ENCODE measurements around the gene MARCHF6. TPM values are rescaled to one million over a fixed set of nuclear protein-coding genes. Genes with fewer than 3 reads are reported as not detected.

Gene MARCHF6
- total and polyA plus RNA-seq, 2 of the 8 experiments (the other 6 are each of a cell fraction or from before 2014, with no cell fraction given), result 93.1 to 118 TPM

DNA sequence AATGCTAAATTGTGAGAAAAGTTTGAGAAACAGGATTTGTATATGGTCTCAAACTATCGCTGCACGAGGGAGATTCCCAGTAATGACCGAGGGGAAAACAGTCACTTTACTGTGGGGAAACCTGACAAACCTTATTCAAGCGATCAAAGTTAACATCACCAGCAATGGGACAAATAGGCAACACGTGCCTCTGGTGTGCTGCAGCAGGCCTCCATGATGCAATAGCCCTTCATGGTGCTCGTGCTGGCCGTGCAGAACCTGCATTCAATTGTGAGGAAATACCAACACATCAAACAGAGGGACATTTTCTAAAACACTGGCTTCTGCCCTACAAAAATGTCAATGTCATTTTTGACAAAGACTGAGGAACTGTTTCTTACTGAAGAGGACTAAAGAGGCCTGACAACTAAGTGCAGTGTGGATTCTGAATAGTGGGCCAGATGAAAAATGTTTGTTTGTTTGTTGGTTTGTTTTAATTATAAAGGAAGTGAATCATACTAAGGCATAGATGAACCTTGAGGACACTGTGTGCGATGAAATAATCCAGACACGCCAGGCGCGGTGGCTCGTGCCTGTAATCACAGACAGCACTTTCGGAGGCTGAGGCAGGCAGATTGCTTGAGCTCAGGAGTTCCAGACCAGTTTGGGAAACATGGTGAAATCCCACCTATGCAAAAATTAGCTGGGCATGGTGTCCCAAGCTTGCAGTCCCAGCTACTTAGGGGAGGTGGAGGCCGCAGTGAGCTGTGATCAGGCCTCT lies 17.6 kb upstream of the MARCHF6 start:
- Histone ChIP-seq H3K79me1 (ENCODE audit: low read depth, low read length) (no peaks in the 10 kb centered on the region), H3K27ac (ENCODE audit: low read depth, low read length) (no peak overlapping the region), H3K14ac (ENCODE audit: insufficient read length) (no peak overlapping the region), H3K36me3 (ENCODE audit: control insufficient read depth in 2 of 4, insufficient read depth in 4 of 4, low read length in 3 of 4) (no peaks in the 10 kb centered on the region), H4K5ac (ENCODE audit: insufficient read length, low read depth, low read length) (no peak overlapping the region), H2BK20ac (ENCODE audit: low read length) (no peak overlapping the region), H3K4me1 (replicated peaks in 1 of 4; ENCODE audit: control insufficient read depth in 3 of 4, insufficient read depth in 4 of 4, low read length in 3 of 4) (peaks cover 0 to 14% (median 6%) of the 10 kb centered on the region in 4 experiments; a peak in 5 of 7 replicates), H3K56ac (replicated peaks; ENCODE audit: insufficient read length, low read depth, low read length) (no peak overlapping the region), H3K4me2 (ENCODE audit: insufficient read depth in 1 of 2, low read depth in 2 of 2, low read length in 2 of 2) (no peak overlapping the region), H3K4me3 (ENCODE audit: extremely low read depth in 1 of 4, insufficient read depth in 2 of 4, low read depth in 3 of 4, low read length in 4 of 4) (no peak overlapping the region), H4K8ac (ENCODE audit: extremely low read depth, insufficient read depth, low read length) (peak overlapping the region; percentile 30; the same call in 1 of the 2 replicates), H2AK5ac (ENCODE audit: low read depth, low read length) (no peak overlapping the region), H2AFZ (ENCODE audit: low read length) (no peak overlapping the region), H3K27me3 (replicated peaks in 1 of 4; ENCODE audit: control insufficient read depth in 3 of 4, extremely low read depth in 1 of 4, insufficient read depth in 3 of 4, low read length in 3 of 4) (peaks cover 16 to 39% (median 38%) of the 10 kb centered on the region in 4 experiments), H3K9ac (replicated peaks in 1 of 4; ENCODE audit: extremely low read depth in 1 of 4, low read depth in 3 of 4, low read length in 3 of 4) (no peak overlapping the region), H4K20me1 (replicated peaks in 1 of 2; ENCODE audit: control insufficient read depth in 1 of 2, insufficient read depth in 2 of 2, low read length in 2 of 2) (no peaks in the 10 kb centered on the region), H2BK15ac (ENCODE audit: low read length) (peak overlapping the region; percentile 31; the same call in 1 of the 2 replicates), H2BK120ac (replicated peaks; ENCODE audit: low read depth, low read length) (no peak overlapping the region), H3K9me3 (ENCODE audit: insufficient read depth in 2 of 2, low read depth in 1 of 2, low read length in 1 of 2) (no peaks in the 10 kb centered on the region), H3K23me2 (ENCODE audit: low read depth, low read length) (peaks cover 5% of the 10 kb centered on the region; the same call in 1 of the 2 replicates), H3K23ac (ENCODE audit: insufficient read length) (no peak overlapping the region), H4K91ac (replicated peaks; ENCODE audit: insufficient read length, low read length) (no peak overlapping the region), H3K18ac (ENCODE audit: extremely low read depth, low read length) (no peak overlapping the region; the same call in 1 of the 2 replicates), H2BK12ac (ENCODE audit: low read depth, low read length) (0 out of 2 replicates have a peak overlapping the region, but pooled peaks have one; percentile 87), H3K79me2 (ENCODE audit: control insufficient read depth in 1 of 2, insufficient read depth in 2 of 2, low read length in 2 of 2) (no peaks in the 10 kb centered on the region), H3K4ac (replicated peaks; ENCODE audit: insufficient read length, low read depth, low read length) (no peak overlapping the region), H2BK5ac (ENCODE audit: low read depth, low read length) (no peak overlapping the region)
- FAIRE-seq (no peak), DNase-seq (ENCODE audit: low read depth in 1 of 2, low spot score in 2 of 2) (peak in 1 of 2 experiments; percentile 28)
- POLR2A ChIA-PET (ENCODE audit: partially characterized antibody), result interaction anchor here (1.5 kb wide), 1 partner anchor 24 kb away, joined by 4 read pairs; no protein-coding TSS in a partner anchor
- TF ChIP-seq CEBPB (IDR thresholded peaks at IDR 0.05; ENCODE audit: low read depth, low read length), result 0 out of 2 replicates have a peak, but pooled peaks have one; percentile 33
- no peak for TF ChIP-seq CHD1 (IDR thresholded peaks at IDR 0.05; ENCODE audit: low read depth, low read length)
- CTCF ChIA-PET (ENCODE audit: partially characterized antibody), result interaction anchor here (0.6 to 1.2 kb wide), 2 partner anchors 87 to 206 kb away, joined by 3 read pairs; no protein-coding TSS in a partner anchor
- WGBS, 2 experiments (ENCODE audit: extremely low coverage in 1 of 2, insufficient coverage in 1 of 2, insufficient read length in 1 of 2, insufficient replicate concordance in 2 of 2, low coverage in 1 of 2, low lambda C conversion rate in 2 of 2, missing lambda C conversion rate in 1 of 2), result 89% methylated on average over 14 of the region's 14 CpGs; no CpG with 5 or more reads in 1 of the 2 experiments

All from H1 (cell line).